ENCODE data around the gene URGCP.
"Not testable (repeated sequence)": the region's sequence is repeated elsewhere in the genome, so short reads cannot be mapped to it uniquely, and the experiment has no call there.

The URGCP gene

GRCh38 chr7:43914795-43915194 is 8.4 kb upstream of the URGCP start:
- no peak for DNase-seq (ENCODE audit: low spot score)

GRCh38 chr7:43905956-43906330 is 453 bp downstream of the URGCP start:
- DNase-seq (ENCODE audit: low spot score): no peak

GRCh38 chr7:43905209-43905946 is 1.0 kb downstream of the URGCP start:
- DNase-seq (ENCODE audit: low spot score): no peak

- DNase-seq (ENCODE audit: low spot score): no peak
Measured at GRCh38 chr7:43904533-43905208, 1.7 kb downstream of the URGCP start.

- DNase-seq (ENCODE audit: low spot score): no peak
Measured at GRCh38 chr7:43902542-43903054, 3.8 kb downstream of the URGCP start.

- DNase-seq (ENCODE audit: low spot score): not testable (repeated sequence)
Measured at GRCh38 chr7:43898571-43898970, 7.8 kb downstream of the URGCP start.

- no peak for DNase-seq (ENCODE audit: low spot score)
Measured at GRCh38 chr7:43895847-43896415, 10.5 kb downstream of the URGCP start.

GRCh38 chr7:43891069-43891955 is 15.1 kb downstream of the URGCP start:
- DNase-seq (ENCODE audit: low spot score): no peak

GRCh38 chr7:43890468-43890867 is 15.9 kb downstream of the URGCP start:
- no peak for DNase-seq (ENCODE audit: low spot score)

- peak; percentile 17 for DNase-seq (ENCODE audit: low spot score)
Measured at GRCh38 chr7:43888993-43889945, 17.1 kb downstream of the URGCP start.

- DNase-seq (ENCODE audit: low spot score): no peak
Measured at GRCh38 chr7:43884617-43885016, 21.8 kb downstream of the URGCP start.

GRCh38 chr7:43884209-43884608 is 22.2 kb downstream of the URGCP start:
- no peak for DNase-seq (ENCODE audit: low spot score)

GRCh38 chr7:43880596-43880995 is 25.8 kb downstream of the URGCP start:
- DNase-seq (ENCODE audit: low spot score): no peak

- DNase-seq (ENCODE audit: low spot score): no peak
Measured at GRCh38 chr7:43879477-43879876, 26.9 kb downstream of the URGCP start.

- no peak for DNase-seq (ENCODE audit: low spot score)
Measured at GRCh38 chr7:43878867-43879266, 27.5 kb downstream of the URGCP start.

- DNase-seq (ENCODE audit: low spot score): no peak
Measured at GRCh38 chr7:43877968-43878864, 28.2 kb downstream of the URGCP start.

- DNase-seq (ENCODE audit: low spot score): no peak
Measured at GRCh38 chr7:43876976-43877745, 29.2 kb downstream of the URGCP start.

- no peak for DNase-seq (ENCODE audit: low spot score)
Measured at GRCh38 chr7:43876241-43876640, 30.2 kb downstream of the URGCP start.

- DNase-seq (ENCODE audit: low spot score): no peak
Measured at GRCh38 chr7:43873300-43873699, 33.1 kb downstream of the URGCP start.

Data from CD4-positive, alpha-beta T cell treated with Interleukin-15 for 4 hours (primary cell).